ENCODE data around the gene NCOR2.

DNA sequence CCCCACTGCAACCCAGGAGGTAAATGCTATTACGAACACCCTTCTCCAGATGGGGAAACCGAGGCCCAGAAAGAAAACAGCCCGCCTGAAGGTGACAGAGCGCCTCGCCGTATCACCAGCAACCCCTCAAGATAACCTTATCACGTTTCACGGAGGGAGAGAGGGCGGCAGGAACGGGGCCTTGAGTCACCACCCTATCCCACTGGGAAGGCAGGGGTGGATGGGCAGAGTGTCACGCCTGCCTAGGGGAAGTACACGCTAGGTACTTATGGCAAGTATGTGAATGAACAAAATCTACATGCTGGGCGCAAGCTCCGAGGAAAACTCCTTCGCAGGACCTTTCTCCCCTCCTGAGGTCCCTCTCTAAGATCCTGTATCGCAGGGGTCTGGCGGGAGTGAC lies 17.8 kb downstream of the NCOR2 start:
- TF ChIP-seq CTCF (conservative IDR thresholded peaks at IDR 0.05; ENCODE audit: low read depth, low read length) (no peak), POLR2A (IDR thresholded peaks at IDR 0.05; ENCODE audit: low read depth, low read length) (no peak), RAD21 (IDR thresholded peaks at IDR 0.05; ENCODE audit: low read length) (no peak), CHD1 (IDR thresholded peaks at IDR 0.05; ENCODE audit: low read depth, low read length) (no peak), FOS (IDR thresholded peaks at IDR 0.05; ENCODE audit: low read depth, low read length) (no peak), RFX5 (IDR thresholded peaks at IDR 0.05; ENCODE audit: low read depth, low read length) (no peak)

Data from IMR-90 (cell line).